ENCODE measurements around the gene CALML6.
A peak's percentile ranks its signal among the peaks of the same experiment; 100 is the strongest.

The CALML6 gene

GRCh38 chr1:1942753-1943656, 27.9 kb downstream of the CALML6 start:
- FAIRE-seq (no peak), DNase-seq (ENCODE audit: low spot score) (no peak)

- DNase-seq (ENCODE audit: low spot score) (peak; percentile 54), FAIRE-seq (peak; percentile 35)
Measured at GRCh38 chr1:1943834-1944570, 28.9 kb downstream of the CALML6 start.

- FAIRE-seq (no peak), DNase-seq (ENCODE audit: low spot score) (no peak)
Measured at GRCh38 chr1:1945782-1946393, 30.8 kb downstream of the CALML6 start.

DNA sequence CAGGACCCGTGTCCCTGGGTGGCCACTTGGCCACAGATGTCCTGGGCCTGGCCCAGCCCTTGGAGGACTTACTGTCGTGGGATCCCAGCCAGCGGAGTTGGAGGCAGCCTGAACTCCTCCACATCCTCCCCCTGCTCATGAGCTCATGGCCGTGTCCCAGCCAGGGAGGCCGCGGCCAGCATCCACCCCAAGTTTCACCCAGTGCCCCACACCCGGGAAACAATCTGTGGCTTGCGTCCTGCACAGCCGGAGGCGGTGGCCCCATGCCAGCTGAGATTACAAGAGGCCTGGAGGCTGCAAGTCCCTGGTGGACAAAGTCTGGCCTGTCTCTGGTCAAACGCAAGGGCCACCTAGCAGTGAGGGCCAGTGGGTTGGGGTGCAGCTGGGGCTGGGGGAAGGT, 31.5 kb downstream of the CALML6 start:
- FAIRE-seq, result no peak

DNA sequence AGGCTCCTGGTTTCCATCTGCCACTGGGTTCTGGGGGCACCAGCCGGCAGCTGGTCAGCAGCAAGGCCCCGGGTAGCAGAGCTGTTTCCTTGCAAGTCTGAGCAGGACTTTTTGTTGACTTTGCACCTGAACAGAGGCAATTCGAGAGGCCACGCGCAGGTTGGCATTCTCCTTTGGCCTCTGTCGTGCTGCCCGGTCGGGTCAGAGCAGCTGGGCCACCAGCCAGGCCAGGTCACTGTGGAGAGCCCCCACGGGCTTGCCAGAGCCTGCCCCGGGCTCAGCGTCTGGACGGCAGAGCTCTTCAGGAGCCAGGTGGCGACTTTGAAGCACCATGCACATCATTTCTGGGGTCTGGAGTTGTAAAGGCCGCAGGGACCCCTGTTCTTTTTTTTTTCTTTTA, 32.4 kb downstream of the CALML6 start:
- FAIRE-seq (no peak), DNase-seq (ENCODE audit: low spot score) (no peak)

More for the DNA sequence above, 31.5 kb downstream of the CALML6 start:
- no peak for DNase-seq (ENCODE audit: low spot score)

DNA sequence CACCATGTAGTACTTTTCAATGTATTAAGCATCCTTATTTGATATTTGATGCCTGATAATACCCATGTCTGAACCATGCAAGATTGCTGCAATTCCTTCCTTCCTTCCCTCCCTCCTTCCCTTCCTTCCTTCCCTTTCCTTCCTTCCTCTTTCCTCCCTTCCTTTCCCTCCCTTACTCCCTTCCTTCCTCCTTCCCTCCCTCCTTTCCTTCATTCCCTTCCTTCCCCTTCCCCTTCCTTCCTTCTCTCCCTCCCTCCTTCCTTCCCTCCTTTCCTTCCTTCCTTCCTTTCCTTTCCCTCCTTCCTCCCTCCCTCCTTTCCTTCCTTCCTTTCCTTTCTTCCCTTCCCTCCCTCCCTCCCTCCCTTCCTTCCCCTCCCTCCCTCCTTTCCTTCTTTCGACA, 33.7 kb downstream of the CALML6 start:
- DNase-seq (ENCODE audit: low spot score) (no peak), FAIRE-seq (no peak)

GRCh38 chr1:1950940-1951339, 35.9 kb downstream of the CALML6 start:
- FAIRE-seq, result no peak
- no peak for DNase-seq (ENCODE audit: low spot score)

GRCh38 chr1:1954015-1954414, 39.0 kb downstream of the CALML6 start:
- no peak for DNase-seq (ENCODE audit: low spot score)
- FAIRE-seq, result no peak

- peak; percentile 5 for FAIRE-seq
- no peak for DNase-seq (ENCODE audit: low spot score)
Measured at GRCh38 chr1:1954831-1955441, 39.9 kb downstream of the CALML6 start.

GRCh38 chr1:1955621-1956094, 40.6 kb downstream of the CALML6 start:
- FAIRE-seq, result no peak

DNA sequence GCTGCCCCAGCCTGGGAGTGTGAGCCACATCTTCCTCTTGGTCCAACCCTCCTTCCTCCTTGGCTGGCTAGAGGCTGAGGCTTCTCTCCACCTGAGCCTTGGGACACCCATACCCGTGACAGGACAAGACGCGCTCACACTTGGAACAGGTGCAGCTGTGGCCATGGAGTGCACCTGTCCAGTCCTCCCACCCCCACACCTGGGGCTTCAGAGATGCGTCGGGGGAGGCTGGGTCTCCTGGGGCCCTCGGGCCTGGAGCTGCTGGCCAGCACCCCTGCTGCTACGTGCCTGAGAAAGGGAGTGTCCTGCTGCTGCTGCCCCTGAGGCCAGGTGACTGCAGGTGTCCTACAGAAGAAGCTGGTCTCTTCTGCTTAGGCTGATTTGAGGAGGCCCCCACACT, 41.0 kb downstream of the CALML6 start:
- FAIRE-seq (no peak), DNase-seq (ENCODE audit: low spot score) (no peak)

More at GRCh38 chr1:1955621-1956094, 40.6 kb downstream of the CALML6 start:
- DNase-seq (ENCODE audit: low spot score), result no peak

GRCh38 chr1:1956586-1957532, 41.8 kb downstream of the CALML6 start:
- FAIRE-seq, result no peak
- no peak for DNase-seq (ENCODE audit: low spot score)

- FAIRE-seq (no peak), DNase-seq (ENCODE audit: low spot score) (no peak)
Measured at GRCh38 chr1:1957533-1957961, 42.5 kb downstream of the CALML6 start.

GRCh38 chr1:1958071-1958541, 43.0 kb downstream of the CALML6 start:
- no peak for DNase-seq (ENCODE audit: low spot score)
- FAIRE-seq, result no peak

DNA sequence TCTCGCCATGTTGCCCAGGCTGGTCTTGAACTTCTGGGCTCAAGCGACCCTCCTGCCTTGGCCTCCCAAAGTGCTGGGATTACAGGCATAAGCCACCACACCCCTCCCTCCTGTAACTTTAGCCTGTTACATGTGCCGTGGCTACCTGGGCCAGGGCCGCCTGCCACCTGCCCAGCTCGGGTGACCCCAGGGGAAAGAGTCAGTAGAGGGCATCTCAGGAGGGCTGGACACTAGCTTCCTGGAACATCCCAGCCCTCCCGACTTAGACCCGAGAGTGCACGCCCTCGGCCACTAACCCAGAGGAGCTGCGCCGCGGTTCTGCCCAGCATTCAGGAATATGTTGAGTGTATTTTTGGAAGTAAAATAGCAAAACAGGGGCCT, 44.4 kb downstream of the CALML6 start:
- no peak for FAIRE-seq
- DNase-seq (ENCODE audit: low spot score), result no peak

GRCh38 chr1:1959840-1960479, 44.9 kb downstream of the CALML6 start:
- DNase-seq (ENCODE audit: low spot score) (peak; percentile 83), FAIRE-seq (peak; percentile 17)

DNA sequence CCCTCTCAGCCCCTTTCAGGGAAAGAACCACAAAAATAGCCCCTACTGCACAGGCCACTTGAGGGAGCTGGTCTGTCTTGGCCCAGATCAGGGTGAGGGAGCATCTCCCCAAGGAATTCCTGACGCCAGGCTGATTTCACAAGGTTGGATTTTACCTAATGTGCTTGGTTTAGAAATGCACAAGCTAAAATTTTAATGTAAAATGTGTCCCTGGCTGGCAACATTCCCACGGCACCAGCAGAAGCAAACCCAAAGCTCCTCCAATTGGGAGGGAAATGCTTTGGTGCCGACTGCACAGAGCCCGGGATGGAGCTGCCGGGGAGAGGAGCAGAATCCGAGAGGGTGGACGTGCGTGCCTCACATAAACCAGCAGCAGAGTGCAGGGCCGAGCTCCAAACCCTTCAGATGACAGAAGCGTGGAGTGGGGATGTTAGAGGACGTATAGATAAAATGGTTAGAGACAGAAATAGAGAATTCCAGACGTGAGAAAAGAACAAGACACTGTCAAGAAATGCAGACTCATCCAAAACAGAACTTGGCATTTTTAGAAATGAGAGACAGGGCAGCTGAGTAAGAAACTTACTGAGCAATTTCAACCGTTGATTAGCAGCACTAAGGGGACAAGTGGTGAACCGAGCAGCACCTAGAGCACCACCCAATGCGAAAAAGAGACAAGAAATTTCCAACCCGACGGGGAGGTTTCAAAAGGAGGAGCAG, 45.6 kb downstream of the CALML6 start:
- FAIRE-seq, result no peak
- no peak for DNase-seq (ENCODE audit: low spot score)

GRCh38 chr1:1962752-1963151, 47.7 kb downstream of the CALML6 start:
- FAIRE-seq (no peak), DNase-seq (ENCODE audit: low spot score) (no peak)

- DNase-seq (ENCODE audit: low spot score) (no peak), FAIRE-seq (no peak)
Measured at GRCh38 chr1:1963570-1963969, 48.5 kb downstream of the CALML6 start.
